Activated naive CD4-positive, alpha-beta T cell treated with anti-CD3 and anti-CD28 coated beads, Interleukin-2, amount 10 ng/mL, durations not matched to agents 7 days and 5 days (primary cell): ENCODE results near the gene MYH6.
"Not testable (repeated sequence)": the region's sequence is repeated elsewhere in the genome, so short reads cannot be mapped to it uniquely, and the experiment has no call there.

Experiments used
- CTCF ChIA-PET: fragments of 350-600 bp; sonication (Branson Sonifier 250); formaldehyde crosslinking; loops from one replicate; lab custom pipeline; 2021; ENCODE audit warnings: antibody characterized with exemption; lab: Charles Lee
- DNase-seq: peaks from one replicate; pipeline ENCODE4 v3.0.0-alpha.2; 2020
- H3K27ac Mint-ChIP-seq: one replicate; pipeline ENCODE4 v1.8.0; 2021; ENCODE audit warnings: mild to moderate bottlenecking, moderate library complexity, mixed read lengths
- H3K27me3 Mint-ChIP-seq: one replicate; pipeline ENCODE4 v1.8.0; 2021; ENCODE audit warnings: mild to moderate bottlenecking, mixed read lengths
- H3K36me3 Mint-ChIP-seq: one replicate; pipeline ENCODE4 v1.8.0; 2021; ENCODE audit warnings: mixed read lengths
- H3K4me1 Mint-ChIP-seq: one replicate; pipeline ENCODE4 v1.8.0; 2021; ENCODE audit warnings: mixed read lengths
- H3K4me3 Mint-ChIP-seq: one replicate; pipeline ENCODE4 v1.8.0; 2021; ENCODE audit warnings: mild to moderate bottlenecking, moderate library complexity, mixed read lengths
- H3K9me3 Mint-ChIP-seq: one replicate; pipeline ENCODE4 v1.8.0; 2021; ENCODE audit warnings: mixed read lengths

The MYH6 gene

DNA sequence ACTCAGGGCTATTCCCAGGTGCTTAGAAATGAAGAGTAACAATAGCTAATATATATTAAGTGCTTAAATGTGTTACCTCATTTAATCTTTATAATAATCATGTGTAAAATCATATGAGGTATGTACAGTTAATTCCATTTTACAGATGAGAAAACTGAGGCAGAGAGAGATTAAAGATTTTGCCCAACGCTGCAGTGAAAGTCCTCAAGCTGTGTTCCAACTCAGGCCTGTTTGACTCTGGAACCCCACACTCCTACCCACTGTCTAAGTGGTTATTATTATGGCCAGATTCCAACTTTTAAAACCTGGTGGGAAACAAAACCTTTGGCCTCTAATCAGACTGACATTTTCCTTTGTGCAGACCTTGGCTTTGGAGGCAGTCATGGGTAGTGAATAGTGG, 21.1 kb downstream of the MYH6 start:
- Mint-ChIP-seq H3K27me3 (peaks cover 27% of the 10 kb centered on the region), H3K9me3 (no peaks in the 10 kb centered on the region), H3K36me3 (no peaks in the 10 kb centered on the region), H3K4me3 (no peak overlapping the region), H3K4me1 (no peaks in the 10 kb centered on the region), H3K27ac (no peak overlapping the region)
- CTCF ChIA-PET = no interaction called here
- no peak for DNase-seq

DNA sequence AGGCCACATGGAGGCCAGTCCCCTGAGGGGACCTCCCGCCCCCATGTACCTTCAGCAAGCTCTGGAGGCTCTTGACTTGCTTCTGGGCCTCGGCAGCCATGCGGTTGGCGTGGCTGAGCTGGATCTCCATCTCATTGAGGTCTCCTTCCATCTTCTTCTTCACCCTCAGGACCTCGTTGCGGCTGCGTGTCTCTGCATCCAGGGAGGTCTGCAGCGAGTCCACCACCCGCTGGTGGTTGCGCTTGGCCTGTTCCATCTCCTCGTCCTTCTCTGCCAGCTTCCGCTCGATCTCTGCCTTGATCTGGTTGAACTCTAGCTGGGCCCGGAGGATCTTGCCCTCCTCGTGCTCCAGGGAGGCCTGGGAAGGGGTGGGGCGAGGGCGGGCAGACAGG, 21.8 kb downstream of the MYH6 start:
- CTCF ChIA-PET = interaction anchor here (1.2 kb wide), 1 partner anchor 9 kb away, joined by 3 read pairs; the partner anchor contains the start of gene CMTM5
- H3K27me3 Mint-ChIP-seq = peaks cover 33% of the 10 kb centered on the region
- not testable (repeated sequence) for H3K9me3 Mint-ChIP-seq, H3K4me1 Mint-ChIP-seq, H3K4me3 Mint-ChIP-seq, H3K27ac Mint-ChIP-seq, DNase-seq, H3K36me3 Mint-ChIP-seq

DNA sequence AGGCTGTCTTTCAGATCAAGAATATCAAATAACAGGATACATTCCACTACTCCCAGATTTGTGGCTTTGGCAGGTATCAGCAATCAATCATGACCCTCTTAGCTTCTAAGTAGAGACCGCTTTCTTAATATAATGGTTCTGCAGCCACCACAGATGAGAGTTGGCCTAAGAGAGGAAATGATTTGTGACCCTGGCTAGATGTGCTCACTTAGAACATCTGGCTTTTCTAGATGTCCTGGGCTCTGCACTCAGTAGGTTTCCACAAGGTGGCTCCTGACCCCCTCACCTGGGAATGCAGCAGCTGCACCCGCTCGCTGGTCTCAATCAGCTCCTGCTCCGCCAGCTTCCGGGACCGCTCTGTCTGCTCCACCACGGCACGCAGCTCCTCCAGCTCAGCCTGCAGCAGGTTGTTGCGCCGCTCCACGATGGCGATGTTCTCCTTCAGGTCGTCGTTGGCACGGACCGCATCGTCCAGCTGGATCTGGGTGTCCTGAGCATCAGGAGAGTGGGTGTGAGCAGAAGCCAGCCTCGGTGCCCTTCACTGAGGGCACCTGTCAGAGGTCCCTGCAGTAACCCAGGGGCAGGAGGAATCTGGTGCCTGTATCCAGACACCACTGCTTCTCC, 22.3 kb downstream of the MYH6 start:
- Mint-ChIP-seq H3K27me3 (peaks cover 35% of the 10 kb centered on the region), H3K36me3 (no peaks in the 10 kb centered on the region), H3K4me1 (no peaks in the 10 kb centered on the region), H3K27ac (no peak overlapping the region), H3K9me3 (no peaks in the 10 kb centered on the region), H3K4me3 (no peak overlapping the region)
- no peak for DNase-seq
- CTCF ChIA-PET = interaction anchor here (1.2 kb wide), 1 partner anchor 9 kb away, joined by 3 read pairs; the partner anchor contains the start of gene CMTM5

GRCh38 chr14:23385244-23385641, 22.8 kb downstream of the MYH6 start:
- CTCF ChIA-PET = interaction anchor here (1.2 kb wide), 1 partner anchor 8 kb away, joined by 3 read pairs; the partner anchor contains the start of gene CMTM5
- no peaks in the 10 kb centered on the region for H3K9me3 Mint-ChIP-seq
- H3K4me3 Mint-ChIP-seq = no peak overlapping the region
- no peaks in the 10 kb centered on the region for H3K36me3 Mint-ChIP-seq
- H3K27me3 Mint-ChIP-seq = peaks cover 37% of the 10 kb centered on the region
- H3K27ac Mint-ChIP-seq = no peak overlapping the region
- DNase-seq = no peak
- H3K4me1 Mint-ChIP-seq = no peaks in the 10 kb centered on the region

- no peak overlapping the region for H3K4me3 Mint-ChIP-seq
Measured at GRCh38 chr14:23384364-23385080, 23.6 kb downstream of the MYH6 start.

DNA sequence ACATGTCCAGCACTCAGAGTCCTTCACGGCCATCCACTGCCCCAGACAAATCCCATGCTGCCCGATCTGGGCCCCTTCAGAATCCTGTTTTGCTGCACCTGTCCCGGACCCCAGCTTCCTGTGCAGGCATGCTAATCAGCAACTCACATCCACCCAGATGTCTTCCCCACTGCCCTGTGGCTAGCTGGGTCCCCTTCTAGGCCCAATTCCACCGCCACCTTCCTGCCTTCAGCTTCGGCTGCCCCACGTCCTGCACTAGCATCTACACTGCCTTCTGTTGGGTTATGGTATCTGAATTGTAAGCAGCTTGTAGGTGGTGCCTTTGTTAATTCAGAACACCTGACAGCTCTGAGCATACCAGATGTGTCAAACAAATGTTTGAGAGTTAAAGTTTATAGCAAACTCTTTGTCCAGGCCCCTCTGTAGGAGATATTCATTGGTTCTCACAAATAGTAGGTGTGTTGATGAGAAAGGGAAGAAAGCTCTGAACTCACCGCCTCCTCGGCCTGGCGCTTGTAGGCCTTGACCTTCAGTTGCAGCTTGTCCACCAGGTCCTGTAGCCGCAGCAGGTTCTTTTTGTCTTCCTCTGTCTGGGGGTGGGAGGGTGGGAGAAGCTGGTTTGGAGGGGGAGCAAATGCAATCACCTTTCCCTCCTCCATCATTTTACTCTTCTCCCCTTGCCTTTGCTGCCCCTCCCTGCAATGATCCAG, 25.2 kb downstream of the MYH6 start:
- CTCF ChIA-PET = interaction anchor here (1.2 to 1.6 kb wide), 5 partner anchors 11 to 262 kb away, joined by 3 to 6 read pairs (median 3); no protein-coding TSS in a partner anchor
- no peaks in the 10 kb centered on the region for H3K9me3 Mint-ChIP-seq
- no peaks in the 10 kb centered on the region for H3K4me1 Mint-ChIP-seq
- no peaks in the 10 kb centered on the region for H3K36me3 Mint-ChIP-seq
- H3K27me3 Mint-ChIP-seq = peaks cover 44% of the 10 kb centered on the region
- H3K27ac Mint-ChIP-seq = no peak overlapping the region
- H3K4me3 Mint-ChIP-seq = no peak overlapping the region
- no peak for DNase-seq

More at GRCh38 chr14:23384364-23385080, 23.6 kb downstream of the MYH6 start:
- H3K27me3 Mint-ChIP-seq = peaks cover 42% of the 10 kb centered on the region
- no peaks in the 10 kb centered on the region for H3K9me3 Mint-ChIP-seq
- no peaks in the 10 kb centered on the region for H3K4me1 Mint-ChIP-seq
- H3K36me3 Mint-ChIP-seq = no peaks in the 10 kb centered on the region
- CTCF ChIA-PET = interaction anchor here (0.7 to 1.6 kb wide), 2 partner anchors 92 to 1671 kb away, joined by 3 read pairs; no protein-coding TSS in a partner anchor
- DNase-seq = no peak
- no peak overlapping the region for H3K27ac Mint-ChIP-seq

- H3K27me3 Mint-ChIP-seq = peaks cover 49% of the 10 kb centered on the region
- no peak for DNase-seq
- no peaks in the 10 kb centered on the region for H3K9me3 Mint-ChIP-seq
- H3K36me3 Mint-ChIP-seq = no peaks in the 10 kb centered on the region
- no peaks in the 10 kb centered on the region for H3K4me1 Mint-ChIP-seq
- H3K4me3 Mint-ChIP-seq = no peak overlapping the region
- CTCF ChIA-PET = interaction anchor here (0.6 to 1.5 kb wide), 5 partner anchors 11 to 1387 kb away, joined by 3 to 6 read pairs (median 4); no protein-coding TSS in a partner anchor
- no peak overlapping the region for H3K27ac Mint-ChIP-seq
Measured at GRCh38 chr14:23382276-23382675, 25.8 kb downstream of the MYH6 start.

- no peaks in the 10 kb centered on the region for H3K4me1 Mint-ChIP-seq
- H3K9me3 Mint-ChIP-seq = no peaks in the 10 kb centered on the region
- CTCF ChIA-PET = interaction anchor here (0.6 to 3.9 kb wide), 7 partner anchors 12 to 1387 kb away, joined by 3 to 31 read pairs (median 4); no protein-coding TSS in a partner anchor
- no peaks in the 10 kb centered on the region for H3K36me3 Mint-ChIP-seq
- H3K27ac Mint-ChIP-seq = no peak overlapping the region
- DNase-seq = no peak
- H3K27me3 Mint-ChIP-seq = peaks cover 53% of the 10 kb centered on the region
- no peak overlapping the region for H3K4me3 Mint-ChIP-seq
Measured at GRCh38 chr14:23381871-23382270, 26.2 kb downstream of the MYH6 start.

DNA sequence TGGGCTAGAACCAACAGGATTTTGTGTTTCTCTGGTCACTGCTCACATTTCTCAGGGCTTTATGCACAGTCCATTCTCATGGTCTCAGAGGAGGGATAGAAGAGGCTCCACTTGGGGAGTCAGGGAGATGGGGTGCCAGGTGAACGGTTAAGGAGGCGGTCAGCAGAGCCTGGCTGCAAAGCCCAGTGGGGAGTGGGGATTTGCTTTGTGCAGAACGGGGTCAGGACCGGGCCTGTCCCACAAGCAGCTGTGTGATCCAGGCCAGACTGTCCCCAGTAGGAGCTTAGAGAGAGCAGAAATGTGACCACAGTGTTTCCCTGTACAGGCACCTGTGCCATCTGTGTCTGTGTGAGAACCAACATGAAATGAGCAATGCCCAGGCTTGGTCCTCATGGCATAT, 27.1 kb downstream of the MYH6 start:
- Mint-ChIP-seq H3K36me3 (no peaks in the 10 kb centered on the region), H3K4me1 (no peaks in the 10 kb centered on the region), H3K27ac (peak overlapping the region; percentile 64), H3K27me3 (peaks cover 59% of the 10 kb centered on the region), H3K4me3 (no peak overlapping the region), H3K9me3 (no peaks in the 10 kb centered on the region)
- CTCF ChIA-PET = interaction anchor here (0.7 to 3.9 kb wide), 17 partner anchors 8 to 312 kb away, joined by 3 to 33 read pairs (median 6); partner anchors contain the start of genes HOMEZ and PABPN1
- DNase-seq = no peak

DNA sequence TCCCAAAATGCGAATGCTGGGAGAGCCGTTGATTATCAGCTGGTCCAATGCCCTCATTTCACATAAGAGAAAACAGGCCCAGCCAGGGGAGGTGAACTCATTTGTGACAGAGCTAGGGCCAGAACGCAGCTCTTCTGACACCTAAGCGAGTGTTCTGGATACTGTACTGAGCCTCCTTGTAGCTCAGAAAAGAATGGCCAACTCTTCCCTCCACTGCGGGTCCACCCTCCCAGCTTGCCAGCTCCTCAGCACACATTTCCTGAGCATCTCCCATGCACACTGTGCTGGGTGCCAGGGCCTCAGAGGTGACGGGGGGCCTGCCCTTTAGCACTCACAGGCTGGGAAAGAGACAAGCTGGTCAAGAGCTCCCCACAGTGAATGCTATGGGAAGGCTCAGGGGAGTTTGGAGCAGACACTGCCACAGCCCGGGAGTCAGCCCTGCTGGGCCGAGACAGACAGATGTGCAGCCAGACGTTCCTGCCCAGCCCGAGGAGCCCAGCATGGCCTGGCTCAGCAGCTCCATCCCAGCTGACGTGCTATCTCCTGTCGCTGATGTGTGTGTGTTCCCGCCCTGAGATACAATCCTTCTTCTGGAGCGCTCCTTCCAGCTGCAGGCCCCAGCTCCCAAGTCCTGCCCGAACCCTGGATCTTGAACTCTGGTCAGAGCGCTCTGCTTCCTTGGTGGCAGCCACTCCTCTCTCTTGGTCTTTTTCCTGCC, 27.7 kb downstream of the MYH6 start:
- CTCF ChIA-PET = interaction anchor here (0.6 to 3.9 kb wide), 27 partner anchors 9 to 312 kb away, joined by 3 to 33 read pairs (median 5); partner anchors contain the start of genes AP1G2, HOMEZ and PABPN1
- Mint-ChIP-seq H3K36me3 (no peaks in the 10 kb centered on the region), H3K4me3 (no peak overlapping the region), H3K4me1 (no peaks in the 10 kb centered on the region), H3K9me3 (no peaks in the 10 kb centered on the region), H3K27me3 (peaks cover 59% of the 10 kb centered on the region), H3K27ac (no peak overlapping the region)
- no peak for DNase-seq

DNA sequence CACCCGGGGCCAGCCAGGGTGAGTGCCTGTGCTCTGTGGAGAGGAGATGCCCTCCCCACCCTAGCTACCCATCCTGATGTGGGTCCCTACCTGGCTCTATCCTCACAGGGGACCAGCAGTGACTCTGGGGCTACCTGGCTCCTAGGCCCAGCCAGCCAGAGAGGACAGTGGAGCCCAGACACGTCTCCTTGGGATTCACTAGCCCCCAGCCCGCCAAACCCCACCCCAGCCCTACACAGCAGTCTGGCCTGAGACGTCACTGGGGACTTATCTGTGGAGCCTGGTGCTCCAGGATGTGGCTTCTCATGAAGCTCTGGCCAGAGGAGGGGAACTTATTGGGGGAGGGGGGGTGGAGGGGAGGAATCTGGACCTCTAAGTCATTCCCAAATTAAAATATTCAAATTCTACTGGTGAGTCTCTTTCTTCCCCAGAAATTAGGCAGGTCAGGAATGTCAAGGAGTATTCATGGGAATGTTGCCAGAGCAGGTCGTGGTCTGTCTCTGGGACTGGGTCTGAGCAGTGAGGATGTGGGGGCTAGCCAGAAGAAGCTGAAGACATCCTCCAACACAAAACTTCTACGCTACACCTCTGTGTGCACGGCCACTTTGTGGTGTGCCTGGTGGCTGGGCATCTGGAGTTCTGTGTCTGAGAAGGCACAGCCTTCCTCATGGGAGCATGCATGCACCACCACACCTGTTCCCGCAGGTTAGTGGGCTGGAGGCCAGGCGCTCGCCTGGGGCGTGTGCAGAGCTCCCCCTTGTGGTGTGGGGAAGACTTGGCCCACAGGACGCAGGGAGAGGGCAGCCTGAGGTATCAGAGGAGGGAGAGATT, 28.5 kb downstream of the MYH6 start:
- peaks cover 58% of the 10 kb centered on the region for H3K27me3 Mint-ChIP-seq
- CTCF ChIA-PET = interaction anchor here (0.7 to 3.9 kb wide), 27 partner anchors 10 to 311 kb away, joined by 3 to 33 read pairs (median 5); partner anchors contain the start of genes AP1G2, HOMEZ and PABPN1
- H3K4me3 Mint-ChIP-seq = no peak overlapping the region
- DNase-seq = peak; percentile 76
- H3K4me1 Mint-ChIP-seq = no peaks in the 10 kb centered on the region
- H3K27ac Mint-ChIP-seq = no peak overlapping the region
- H3K9me3 Mint-ChIP-seq = no peaks in the 10 kb centered on the region
- H3K36me3 Mint-ChIP-seq = no peaks in the 10 kb centered on the region

GRCh38 chr14:23378612-23379220, 29.4 kb downstream of the MYH6 start:
- CTCF ChIA-PET = interaction anchor here (1.0 to 3.9 kb wide), 9 partner anchors 9 to 258 kb away, joined by 3 to 33 read pairs (median 13); partner anchors contain the start of gene PABPN1
- Mint-ChIP-seq H3K4me3 (no peak overlapping the region), H3K27me3 (peaks cover 53% of the 10 kb centered on the region), H3K9me3 (no peaks in the 10 kb centered on the region), H3K36me3 (no peaks in the 10 kb centered on the region), H3K4me1 (no peaks in the 10 kb centered on the region), H3K27ac (no peak overlapping the region)
- DNase-seq = no peak
